ENCODE measurements around the gene CCSER1.

DNA sequence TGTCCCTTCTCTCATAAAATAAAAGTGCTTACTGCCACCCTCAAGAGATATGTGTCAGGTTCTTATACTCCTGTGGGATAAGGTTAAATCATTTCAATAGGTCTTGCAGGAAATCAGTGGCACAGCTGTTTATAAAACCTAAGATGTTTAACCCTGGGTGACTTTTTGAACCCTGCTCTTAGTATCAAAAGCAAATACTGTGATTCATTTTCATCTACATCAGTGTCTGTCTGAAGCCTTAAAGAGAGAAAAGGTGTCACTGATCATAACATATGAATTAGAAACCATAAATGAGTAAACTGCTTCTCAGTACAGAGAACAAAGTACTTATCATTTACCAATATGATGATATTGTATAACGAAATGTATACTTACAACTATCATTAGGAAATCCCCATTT, 59.0 kb downstream of the CCSER1 start:
- TF ChIP-seq POLR2AphosphoS5 (IDR thresholded peaks at IDR 0.05; ENCODE audit: borderline replicate concordance, low read depth, low read length), result no peak
- no peak for TF ChIP-seq EZH2 (IDR thresholded peaks at IDR 0.05)
- TF ChIP-seq FOXP2 (optimal IDR thresholded peaks at IDR 0.05; ENCODE audit: control extremely low read depth, extremely low read length, insufficient read depth), result no peak

Data from SK-N-MC (cell line).